IPS-18a (cell line): ENCODE results near the gene UVRAG.

Experiments
- H3K27ac ChIP-seq: one replicate; pipeline ENCODE4 v1.5.1; 2013; ENCODE audit warnings: low read length
- H3K27me3 ChIP-seq: one replicate; pipeline ENCODE4 v1.6.1; 2013; ENCODE audit warnings: mild to moderate bottlenecking, low read length; ENCODE audit not compliant: control insufficient read depth, insufficient read depth
- H3K36me3 ChIP-seq: one replicate; pipeline ENCODE4 v1.6.1; 2013; ENCODE audit warnings: low read depth, low read length; ENCODE audit not compliant: control insufficient read depth
- H3K4me1 ChIP-seq: one replicate; pipeline ENCODE4 v1.6.1; 2013; ENCODE audit warnings: low read depth, low read length; ENCODE audit not compliant: control insufficient read depth
- H3K4me3 ChIP-seq: one replicate; pipeline ENCODE4 v1.5.1; 2013; ENCODE audit warnings: low read length
- H3K9ac ChIP-seq: one replicate; pipeline ENCODE4 v1.6.1; 2013; ENCODE audit warnings: mild to moderate bottlenecking, low read length, moderate library complexity
- H3K9me3 ChIP-seq: one replicate; pipeline ENCODE4 v1.6.1; 2013; ENCODE audit warnings: low read depth, low read length; ENCODE audit not compliant: control insufficient read depth

UVRAG gene

GRCh38 chr11:76025068-76025467 lies 210.1 kb downstream of the UVRAG start:
- Histone ChIP-seq H3K4me1 (peaks cover 5% of the 10 kb centered on the region), H3K9ac (no peak overlapping the region), H3K4me3 (no peak overlapping the region), H3K27me3 (no peaks in the 10 kb centered on the region), H3K36me3 (no peaks in the 10 kb centered on the region), H3K27ac (no peak overlapping the region), H3K9me3 (no peaks in the 10 kb centered on the region)

- no peak overlapping the region for H3K4me3 ChIP-seq
- H3K27ac ChIP-seq = no peak overlapping the region
- no peaks in the 10 kb centered on the region for H3K9me3 ChIP-seq
- no peaks in the 10 kb centered on the region for H3K36me3 ChIP-seq
- peaks cover 8% of the 10 kb centered on the region for H3K4me1 ChIP-seq
- no peak overlapping the region for H3K9ac ChIP-seq
- no peaks in the 10 kb centered on the region for H3K27me3 ChIP-seq
Measured at GRCh38 chr11:76025817-76026216, 210.8 kb downstream of the UVRAG start.

- Histone ChIP-seq H3K9me3 (no peaks in the 10 kb centered on the region), H3K9ac (no peak overlapping the region), H3K36me3 (no peaks in the 10 kb centered on the region), H3K27ac (no peak overlapping the region), H3K27me3 (no peaks in the 10 kb centered on the region), H3K4me3 (no peak overlapping the region), H3K4me1 (peaks cover 11% of the 10 kb centered on the region)
Measured at GRCh38 chr11:76026281-76026680, 211.3 kb downstream of the UVRAG start.

GRCh38 chr11:76026862-76027261 lies 211.9 kb downstream of the UVRAG start:
- Histone ChIP-seq H3K9ac (no peak overlapping the region), H3K4me3 (no peak overlapping the region), H3K27me3 (no peaks in the 10 kb centered on the region), H3K4me1 (peaks cover 11% of the 10 kb centered on the region), H3K27ac (no peak overlapping the region), H3K9me3 (no peaks in the 10 kb centered on the region), H3K36me3 (no peaks in the 10 kb centered on the region)

GRCh38 chr11:76030286-76030685 lies 215.3 kb downstream of the UVRAG start:
- Histone ChIP-seq H3K36me3 (no peaks in the 10 kb centered on the region), H3K9me3 (no peaks in the 10 kb centered on the region), H3K4me1 (peaks cover 11% of the 10 kb centered on the region), H3K27ac (no peak overlapping the region), H3K4me3 (no peak overlapping the region), H3K27me3 (no peaks in the 10 kb centered on the region), H3K9ac (no peak overlapping the region)

GRCh38 chr11:76030968-76031590 lies 216.1 kb downstream of the UVRAG start:
- H3K4me3 ChIP-seq = no peak overlapping the region
- no peaks in the 10 kb centered on the region for H3K27me3 ChIP-seq
- H3K36me3 ChIP-seq = no peaks in the 10 kb centered on the region
- no peak overlapping the region for H3K9ac ChIP-seq
- H3K9me3 ChIP-seq = no peaks in the 10 kb centered on the region
- no peak overlapping the region for H3K27ac ChIP-seq
- H3K4me1 ChIP-seq = peaks cover 11% of the 10 kb centered on the region

GRCh38 chr11:76033699-76034098 lies 218.7 kb downstream of the UVRAG start:
- Histone ChIP-seq H3K4me1 (peaks cover 7% of the 10 kb centered on the region), H3K9ac (no peak overlapping the region)

GRCh38 chr11:76035020-76035419 lies 220.0 kb downstream of the UVRAG start:
- Histone ChIP-seq H3K36me3 (no peaks in the 10 kb centered on the region), H3K4me3 (no peak overlapping the region), H3K9ac (no peak overlapping the region), H3K27me3 (no peaks in the 10 kb centered on the region), H3K9me3 (no peaks in the 10 kb centered on the region), H3K27ac (no peak overlapping the region), H3K4me1 (peaks cover 7% of the 10 kb centered on the region)

More at GRCh38 chr11:76033699-76034098, 218.7 kb downstream of the UVRAG start:
- H3K27me3 ChIP-seq = no peaks in the 10 kb centered on the region
- H3K9me3 ChIP-seq = no peaks in the 10 kb centered on the region
- no peaks in the 10 kb centered on the region for H3K36me3 ChIP-seq
- H3K27ac ChIP-seq = no peak overlapping the region
- no peak overlapping the region for H3K4me3 ChIP-seq

GRCh38 chr11:76038608-76039007 lies 223.6 kb downstream of the UVRAG start:
- Histone ChIP-seq H3K4me3 (no peak overlapping the region), H3K27me3 (no peaks in the 10 kb centered on the region), H3K9me3 (no peaks in the 10 kb centered on the region)

GRCh38 chr11:76041208-76041607 lies 226.2 kb downstream of the UVRAG start:
- no peak overlapping the region for H3K27ac ChIP-seq
- H3K36me3 ChIP-seq = no peaks in the 10 kb centered on the region
- peaks cover 8% of the 10 kb centered on the region for H3K4me1 ChIP-seq
- H3K4me3 ChIP-seq = no peak overlapping the region
- H3K9me3 ChIP-seq = no peaks in the 10 kb centered on the region
- H3K27me3 ChIP-seq = no peaks in the 10 kb centered on the region
- H3K9ac ChIP-seq = no peak overlapping the region

More at GRCh38 chr11:76038608-76039007, 223.6 kb downstream of the UVRAG start:
- Histone ChIP-seq H3K27ac (no peak overlapping the region), H3K4me1 (peaks cover under 1% of the 10 kb centered on the region), H3K9ac (no peak overlapping the region), H3K36me3 (no peaks in the 10 kb centered on the region)

- Histone ChIP-seq H3K4me1 (peaks cover 8% of the 10 kb centered on the region), H3K9me3 (peaks cover 17% of the 10 kb centered on the region), H3K9ac (no peak overlapping the region), H3K4me3 (no peak overlapping the region), H3K36me3 (no peaks in the 10 kb centered on the region), H3K27me3 (no peaks in the 10 kb centered on the region), H3K27ac (no peak overlapping the region)
Measured at GRCh38 chr11:76044750-76045320, 229.8 kb downstream of the UVRAG start.

GRCh38 chr11:76047231-76047630 lies 232.2 kb downstream of the UVRAG start:
- H3K4me1 ChIP-seq = peaks cover 8% of the 10 kb centered on the region
- H3K9ac ChIP-seq = no peak overlapping the region
- H3K27me3 ChIP-seq = no peaks in the 10 kb centered on the region
- H3K9me3 ChIP-seq = peaks cover 17% of the 10 kb centered on the region
- no peaks in the 10 kb centered on the region for H3K36me3 ChIP-seq
- H3K4me3 ChIP-seq = no peak overlapping the region
- no peak overlapping the region for H3K27ac ChIP-seq
